GM12878 (cell line): Measurements from ENCODE around the gene GSTP1. TPM values are rescaled to one million over a fixed set of nuclear protein-coding genes. Genes with fewer than 3 reads are reported as not detected.

Source experiments
- ATAC-seq: fragments of 200-7000 bp; cut with Tn5 transposase; 3 replicates; pipeline ENCODE4 v1.9.1; 2020; ENCODE audit warnings: mild to moderate bottlenecking, moderate library complexity
- BruUV-seq: library from RNA; stranded (reverse); fragments of 400-500 nt; replicated peaks from 2 replicates; lab custom pipeline; 2021; lab: Mats Ljungman, UMichigan
- CTCF ChIA-PET: fragments of 300-600 bp; sonication (Branson Sonifier 250); formaldehyde crosslinking; extraction: SDS; loops from one replicate; lab custom pipeline; 2021; ENCODE audit warnings: inconsistent platforms; lab: Yijun Ruan, JAX
- POLR2A ChIA-PET: fragments of 350-600 bp; formaldehyde crosslinking; extraction: SDS; loops from one replicate; lab custom pipeline; 2021; ENCODE audit warnings: inconsistent platforms; lab: Charles Lee
- RAD21 ChIA-PET: fragments of 300-600 bp; sonication (Branson Sonifier 250); formaldehyde crosslinking; loops from one replicate; lab custom pipeline; 2023; ENCODE audit warnings: antibody characterized with exemption; ENCODE audit not compliant: unreplicated experiment; lab: Charles Lee
- SMC1A ChIA-PET: fragments of 300-600 bp; sonication (Branson Sonifier 250); formaldehyde crosslinking; loops from one replicate; lab custom pipeline; 2023; ENCODE audit not compliant: unreplicated experiment, uncharacterized antibody; lab: Charles Lee
- DNase-seq: peaks from one replicate; pipeline ENCODE4 v3.0.0-alpha.2; 2011; ENCODE audit warnings: low read depth, low spot score
- FAIRE-seq: peaks from 3 replicates; lab custom pipeline; 2011; peaks lifted over from hg19 to GRCh38; lab: Jason Lieb, UNC
- H2AFZ ChIP-seq: 2 replicates; pipeline ENCODE4 v1.6.0; 2011; ENCODE audit warnings: low read depth, low read length, control low read depth; ENCODE audit not compliant: control insufficient read depth
- H3K27ac ChIP-seq: 2 replicates; pipeline ENCODE4 v1.5.1; 2011; ENCODE audit warnings: control low read depth; ENCODE audit not compliant: control insufficient read depth, insufficient read depth
- H3K27me3 ChIP-seq, 2 experiments: replicated peaks in 1 of 2; 2 replicates each; pipeline versions ENCODE4 v1.6.0 to v1.6.1; 2011; ENCODE audit warnings: low read length in 1 of 2; ENCODE audit not compliant: control insufficient read depth in 2 of 2, insufficient read depth in 2 of 2
- H3K36me3 ChIP-seq, 2 experiments: 2 replicates each; pipeline ENCODE4 v1.5.1; 2011; ENCODE audit warnings: low read length in 1 of 2; ENCODE audit not compliant: control insufficient read depth in 2 of 2, insufficient read depth in 2 of 2
- H3K4me1 ChIP-seq: 2 replicates; pipeline ENCODE4 v1.6.1; 2011; ENCODE audit warnings: mild to moderate bottlenecking, low read length, moderate library complexity, mixed read lengths; ENCODE audit not compliant: control insufficient read depth, insufficient read depth
- H3K4me2 ChIP-seq: 2 replicates; pipeline ENCODE4 v1.6.0; 2011; ENCODE audit warnings: control low read depth; ENCODE audit not compliant: control insufficient read depth, insufficient read depth
- H3K4me3 ChIP-seq: fragments of 200-600 bp; sonication (generic); 2 replicates; pipeline ENCODE4 v1.5.1; 2016
- H3K79me2 ChIP-seq: 2 replicates; pipeline ENCODE4 v1.6.0; 2011; ENCODE audit warnings: low read length; ENCODE audit not compliant: control insufficient read depth, insufficient read depth
- H3K9ac ChIP-seq: 2 replicates; pipeline ENCODE4 v1.8.0; 2011; ENCODE audit warnings: low read length, control low read depth, mixed read lengths; ENCODE audit not compliant: control insufficient read depth, insufficient read depth
- H3K9me3 ChIP-seq: replicated peaks from 3 replicates; pipeline ENCODE4 v1.5.1; 2011; ENCODE audit warnings: mild to moderate bottlenecking, low read length; ENCODE audit not compliant: control insufficient read depth, insufficient read depth
- H4K20me1 ChIP-seq: 2 replicates; pipeline ENCODE4 v1.6.0; 2011; ENCODE audit not compliant: control insufficient read depth, insufficient read depth
- BRCA1 ChIP-seq: IDR thresholded peaks from 2 replicates; pipeline ENCODE4 v1.6.1; 2011; ENCODE audit warnings: low read depth, low read length, improper control_type of control experiment
- CHD2 ChIP-seq: IDR thresholded peaks from 2 replicates; pipeline ENCODE4 v1.6.1; 2011; ENCODE audit warnings: low read depth, low read length, improper control_type of control experiment, borderline replicate concordance
- DPF2 ChIP-seq: fragments of 450-650 bp; IDR thresholded peaks from 2 replicates; pipeline ENCODE4 v1.6.1; 2017; ENCODE audit warnings: mild to moderate bottlenecking
- GATAD2B ChIP-seq: fragments of 450-650 bp; conservative IDR thresholded peaks from 2 replicates; pipeline ENCODE4 v1.6.1; 2017; ENCODE audit warnings: low read depth, mild to moderate bottlenecking, moderate library complexity
- IKZF2 ChIP-seq, 2 experiments: fragments of 450-650 bp; IDR thresholded peaks; 2 replicates each; pipeline ENCODE4 v1.6.1; 2017; ENCODE audit warnings: mild to moderate bottlenecking in 2 of 2, moderate library complexity in 2 of 2
- JUNB ChIP-seq: IDR thresholded peaks from 2 replicates; pipeline ENCODE4 v1.6.1; 2016; ENCODE audit warnings: antibody characterized with exemption, mild to moderate bottlenecking
- KDM1A ChIP-seq: fragments of 200-600 bp; sonication (generic); IDR thresholded peaks from 2 replicates; pipeline ENCODE4 v1.6.1; 2016; ENCODE audit warnings: borderline replicate concordance
- KLF5 ChIP-seq: fragments of 450-650 bp; IDR thresholded peaks from 2 replicates; pipeline ENCODE4 v1.6.1; 2014; ENCODE audit warnings: mild to moderate bottlenecking; ENCODE audit not compliant: partially characterized antibody
- MTA3 ChIP-seq: IDR thresholded peaks from 2 replicates; pipeline ENCODE4 v1.6.1; 2012; ENCODE audit warnings: low read length, inconsistent platforms, borderline replicate concordance
- MYC ChIP-seq: IDR thresholded peaks from 2 replicates; pipeline ENCODE4 v1.6.1; 2011; ENCODE audit warnings: mild to moderate bottlenecking, low read length, moderate library complexity, inconsistent platforms; ENCODE audit not compliant: insufficient read depth, insufficient replicate concordance, insufficient read length, severe bottlenecking
- PAX5 ChIP-seq: IDR thresholded peaks from 2 replicates; pipeline ENCODE4 v1.6.1; 2011; ENCODE audit warnings: low read depth, low read length, borderline replicate concordance
- PAX8 ChIP-seq: fragments of 450-650 bp; IDR thresholded peaks from 2 replicates; pipeline ENCODE4 v1.6.1; 2017; ENCODE audit warnings: mild to moderate bottlenecking, moderate library complexity
- PML ChIP-seq: IDR thresholded peaks from 2 replicates; pipeline ENCODE4 v1.6.1; 2012; ENCODE audit warnings: low read length, inconsistent platforms
- SMAD1 ChIP-seq: fragments of 450-650 bp; IDR thresholded peaks from 2 replicates; pipeline ENCODE4 v1.6.1; 2018; ENCODE audit warnings: mild to moderate bottlenecking, low read depth; ENCODE audit not compliant: partially characterized antibody
- SP1 ChIP-seq: IDR thresholded peaks from one replicate; pipeline ENCODE4 v1.6.1; 2011; ENCODE audit warnings: low read depth, low read length
- TCF3 ChIP-seq: IDR thresholded peaks from 2 replicates; pipeline ENCODE4 v1.6.1; 2012; ENCODE audit warnings: low read depth, mild to moderate bottlenecking, low read length, borderline replicate concordance; ENCODE audit not compliant: insufficient read depth
- ZSCAN29 ChIP-seq: fragments of 450-650 bp; IDR thresholded peaks from 2 replicates; pipeline ENCODE4 v1.6.1; 2017; ENCODE audit warnings: mild to moderate bottlenecking, moderate library complexity
- WGBS: methylation state at CpG from one replicate; pipeline ENCODE4 v1.1.6; 2016; ENCODE audit warnings: low lambda C conversion rate; ENCODE audit not compliant: insufficient replicate concordance, insufficient coverage; ENCODE audit errors: missing lambda C conversion rate; 5-methylcytosine and 5-hydroxymethylcytosine counted together
- in situ Hi-C: fragments of 300-500 bp; cut with MboI; formaldehyde crosslinking; loops from 9 replicates; pipeline ENCODE4 v1.14.3; 2018; ENCODE audit warnings: mixed read lengths
- intact Hi-C: fragments of 100-400 bp; cut with micrococcal nuclease; formaldehyde crosslinking; loops from one replicate; pipeline ENCODE4 v1.14.2; 2022; ENCODE audit not compliant: unreplicated experiment
- polyA plus RNA-seq, 11 experiments: library from polyadenylated mRNA; depleted of rRNA in 4 of 11; unstranded in 6 of 11; stranded (reverse) in 5 of 11; fragments of >200 nt; fragmentation: Nextera tagmentation in 4 of 11; fragmentation: Illumina TruSeq in 1 of 11; extraction: Ambion mirVana in 4 of 11; extraction: Trizol in 1 of 11; gene quantifications; 1 replicate in 1 of 11; 2 replicates in 10 of 11; pipeline versions ENCODE4 v1.2.1 to v1.2.3, GENCODE V29; 2011 to 2016; ENCODE audit warnings: inconsistent platforms in 2 of 11, missing spikeins in 2 of 11, low read depth in 1 of 11
- total RNA-seq, 4 experiments: library from RNA; depleted of rRNA in 3 of 4; stranded (reverse); fragments of >200 nt in 3 of 4; fragmentation: Illumina TruSeq in 1 of 4; extraction: Trizol in 1 of 4; gene quantifications; 2 replicates each; pipeline versions ENCODE4 v1.2.1 to v1.2.3, GENCODE V29; 2013 to 2021
- TF ChIP-seq, protein P1 (sequence below): fragments of 450-650 bp; IDR thresholded peaks from 2 replicates; pipeline ENCODE4 v1.6.1; 2016; ENCODE audit warnings: mild to moderate bottlenecking
- TF ChIP-seq, protein P2 (sequence below): fragments of 450-650 bp; conservative IDR thresholded peaks from 2 replicates; pipeline ENCODE4 v1.6.1; 2017; ENCODE audit warnings: mild to moderate bottlenecking, moderate library complexity
- TF ChIP-seq, protein P3 (sequence below): IDR thresholded peaks from 2 replicates; pipeline ENCODE4 v1.6.1; 2011; ENCODE audit warnings: borderline replicate concordance, low read depth, mild to moderate bottlenecking, moderate library complexity, low read length; ENCODE audit not compliant: insufficient read depth, poor library complexity, severe bottlenecking

The GSTP1 gene
- total and polyA plus RNA-seq, 10 of the 15 experiments (the other 5 are each of a cell fraction or from before 2014, with no cell fraction given), result 469 to 1,788 (median 955) TPM

DNA sequence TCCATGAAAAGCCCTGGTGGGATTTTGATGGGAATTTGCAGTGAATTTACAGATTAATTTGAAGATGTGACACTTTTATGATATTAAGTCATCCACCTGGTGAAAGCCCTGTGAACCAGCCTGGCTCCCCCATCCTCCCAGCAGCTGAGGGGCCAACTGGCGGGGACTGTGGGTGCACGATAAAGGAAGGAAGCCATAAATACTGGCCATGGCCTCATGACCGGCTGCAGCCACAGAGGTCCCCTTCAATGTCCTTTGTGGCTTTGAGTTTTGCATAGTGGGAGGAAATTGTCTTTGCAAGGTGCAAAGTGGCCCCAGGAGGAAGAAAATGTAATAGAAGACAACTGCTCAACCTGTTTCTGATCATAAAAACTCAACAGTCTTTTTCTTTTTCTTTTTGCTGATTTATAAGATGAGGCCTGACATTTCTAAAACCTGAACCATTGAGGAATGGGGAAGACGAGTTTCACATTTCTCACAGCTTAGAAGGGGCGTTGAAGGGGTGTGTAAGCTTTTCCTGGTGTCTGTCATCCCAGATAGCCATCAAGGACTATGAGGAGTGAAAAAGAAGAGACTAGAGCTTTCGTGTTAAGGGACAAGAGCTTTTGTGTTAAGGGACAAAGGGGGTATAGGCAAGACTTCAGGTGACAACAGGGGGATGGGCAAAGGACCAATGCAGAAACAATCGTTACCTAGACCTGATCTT lies 16.9 kb downstream of the GSTP1 start:
- Histone ChIP-seq H3K9ac (peak overlapping the region; percentile 24; the same call in 1 of the 2 replicates), H3K79me2 (no peaks in the 10 kb centered on the region), H2AFZ (peak overlapping the region; percentile 67), H4K20me1 (no peaks in the 10 kb centered on the region), H3K9me3 (peaks cover 1% of the 10 kb centered on the region; the same call in 1 of the 3 replicates), H3K27ac (peak overlapping the region; percentile 29; the same call in 1 of the 2 replicates), H3K4me3 (peak overlapping the region; percentile 59), H3K36me3 (no peaks in the 10 kb centered on the region), H3K27me3 (no peaks in the 10 kb centered on the region), H3K4me1 (peaks cover 15% of the 10 kb centered on the region), H3K4me2 (peak overlapping the region; percentile 89)
- CTCF ChIA-PET, result interaction anchor here (0.7 to 3.1 kb wide), 6 partner anchors 8 to 95 kb away, joined by 3 to 25 read pairs (median 4); partner anchors contain the start of genes GSTP1 and PITPNM1
- intact Hi-C loops (no loop called here), in situ Hi-C loops (no loop called here)
- SMC1A ChIA-PET, result interaction anchor here (1.0 to 2.1 kb wide), 5 partner anchors 8 to 159 kb away, joined by 3 to 5 read pairs (median 3); no protein-coding TSS in a partner anchor
- 0% methylated on average over 7 of the region's 7 CpGs for WGBS
- POLR2A ChIA-PET, result interaction anchor here (0.6 to 2.0 kb wide), 6 partner anchors 8 to 132 kb away, joined by 3 to 6 read pairs (median 4); partner anchors contain the start of gene TMEM134
- BruUV-seq, result no TSS peak
- peak; percentile 99 for ATAC-seq
- peak; percentile 80 for FAIRE-seq
- RAD21 ChIA-PET, result interaction anchor here (0.5 to 1.6 kb wide), 5 partner anchors 10 to 214 kb away, joined by 3 to 5 read pairs (median 4); partner anchors contain the start of gene NUDT8
- DNase-seq, result peak; percentile 64
- TF ChIP-seq SP1 (peak; percentile 72), PAX5 (peak; percentile 57; the same call in 1 of the 2 replicates), PML (no peak), KDM1A (no peak), IKZF2 (IDR thresholded peaks at IDR 0.05) (peak; percentile 60 to 62; a peak in 2 of 4 replicates), CHD2 (0 out of 2 replicates have a peak, but pooled peaks have one; percentile 39), SMAD1 (no peak), MYC (no peak), TCF3 (no peak), BRCA1 (no peak), GATAD2B (no peak), KLF5 (no peak), ZSCAN29 (no peak), MTA3 (no peak), JUNB (no peak), PAX8 (no peak), DPF2 (no peak)
- TF ChIP-seq, protein P1, sequence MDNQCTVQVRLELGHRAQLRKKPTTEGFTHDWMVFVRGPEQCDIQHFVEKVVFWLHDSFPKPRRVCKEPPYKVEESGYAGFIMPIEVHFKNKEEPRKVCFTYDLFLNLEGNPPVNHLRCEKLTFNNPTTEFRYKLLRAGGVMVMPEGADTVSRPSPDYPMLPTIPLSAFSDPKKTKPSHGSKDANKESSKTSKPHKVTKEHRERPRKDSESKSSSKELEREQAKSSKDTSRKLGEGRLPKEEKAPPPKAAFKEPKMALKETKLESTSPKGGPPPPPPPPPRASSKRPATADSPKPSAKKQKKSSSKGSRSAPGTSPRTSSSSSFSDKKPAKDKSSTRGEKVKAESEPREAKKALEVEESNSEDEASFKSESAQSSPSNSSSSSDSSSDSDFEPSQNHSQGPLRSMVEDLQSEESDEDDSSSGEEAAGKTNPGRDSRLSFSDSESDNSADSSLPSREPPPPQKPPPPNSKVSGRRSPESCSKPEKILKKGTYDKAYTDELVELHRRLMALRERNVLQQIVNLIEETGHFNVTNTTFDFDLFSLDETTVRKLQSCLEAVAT, result 0 out of 2 replicates have a peak, but pooled peaks have one; percentile 38
- TF ChIP-seq, protein P2, sequence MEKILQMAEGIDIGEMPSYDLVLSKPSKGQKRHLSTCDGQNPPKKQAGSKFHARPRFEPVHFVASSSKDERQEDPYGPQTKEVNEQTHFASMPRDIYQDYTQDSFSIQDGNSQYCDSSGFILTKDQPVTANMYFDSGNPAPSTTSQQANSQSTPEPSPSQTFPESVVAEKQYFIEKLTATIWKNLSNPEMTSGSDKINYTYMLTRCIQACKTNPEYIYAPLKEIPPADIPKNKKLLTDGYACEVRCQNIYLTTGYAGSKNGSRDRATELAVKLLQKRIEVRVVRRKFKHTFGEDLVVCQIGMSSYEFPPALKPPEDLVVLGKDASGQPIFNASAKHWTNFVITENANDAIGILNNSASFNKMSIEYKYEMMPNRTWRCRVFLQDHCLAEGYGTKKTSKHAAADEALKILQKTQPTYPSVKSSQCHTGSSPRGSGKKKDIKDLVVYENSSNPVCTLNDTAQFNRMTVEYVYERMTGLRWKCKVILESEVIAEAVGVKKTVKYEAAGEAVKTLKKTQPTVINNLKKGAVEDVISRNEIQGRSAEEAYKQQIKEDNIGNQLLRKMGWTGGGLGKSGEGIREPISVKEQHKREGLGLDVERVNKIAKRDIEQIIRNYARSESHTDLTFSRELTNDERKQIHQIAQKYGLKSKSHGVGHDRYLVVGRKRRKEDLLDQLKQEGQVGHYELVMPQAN, result no peak
- TF ChIP-seq, protein P3, sequence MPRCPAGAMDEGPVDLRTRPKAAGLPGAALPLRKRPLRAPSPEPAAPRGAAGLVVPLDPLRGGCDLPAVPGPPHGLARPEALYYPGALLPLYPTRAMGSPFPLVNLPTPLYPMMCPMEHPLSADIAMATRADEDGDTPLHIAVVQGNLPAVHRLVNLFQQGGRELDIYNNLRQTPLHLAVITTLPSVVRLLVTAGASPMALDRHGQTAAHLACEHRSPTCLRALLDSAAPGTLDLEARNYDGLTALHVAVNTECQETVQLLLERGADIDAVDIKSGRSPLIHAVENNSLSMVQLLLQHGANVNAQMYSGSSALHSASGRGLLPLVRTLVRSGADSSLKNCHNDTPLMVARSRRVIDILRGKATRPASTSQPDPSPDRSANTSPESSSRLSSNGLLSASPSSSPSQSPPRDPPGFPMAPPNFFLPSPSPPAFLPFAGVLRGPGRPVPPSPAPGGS, result no peak
